ENCODE measurements around the gene BUB1B. TPM values are rescaled to one million over a fixed set of nuclear protein-coding genes. Genes with fewer than 3 reads are reported as not detected.

The BUB1B gene
- total RNA-seq, 1 experiment from 2014 or later = 92.9 TPM

- ATAC-seq = no peak
- no peak for DNase-seq (ENCODE audit: low read depth, low spot score)
- H3K79me2 ChIP-seq (ENCODE audit: insufficient read depth, low read length) = no peaks in the 10 kb centered on the region
- peaks cover 5% of the 10 kb centered on the region in 2 experiments; a peak in 2 of 4 replicates for H3K36me3 ChIP-seq (ENCODE audit: control insufficient read depth in 1 of 2, insufficient read depth in 2 of 2, low read length in 2 of 2)
- H3K4me3 ChIP-seq (replicated peaks in 1 of 2; ENCODE audit: low read depth in 1 of 2, low read length in 2 of 2) = no peak overlapping the region
- intact Hi-C loops (cut with micrococcal nuclease) = no loop called here
- H2AFZ ChIP-seq (ENCODE audit: low read depth, low read length, poor library complexity, severe bottlenecking) = no peak overlapping the region
- ChIA-PET POLR2A (interaction anchor here (1.2 kb wide), 1 partner anchor 10 kb away, joined by 3 read pairs; the partner anchor contains the start of gene PAK6), RAD21 (ENCODE audit: low non-redundant PET in 1 of 2, low total read pairs in 2 of 2, uncharacterized antibody in 2 of 2, unreplicated experiment in 2 of 2) (no interaction called here), CTCF (interaction anchor here (1.3 kb wide), 1 partner anchor 14 kb away, joined by 3 read pairs; no protein-coding TSS in a partner anchor)
- no peak overlapping the region for H3K27ac ChIP-seq (ENCODE audit: low read depth, low read length)
- H3K9ac ChIP-seq (ENCODE audit: low read length) = no peak overlapping the region
- TF ChIP-seq REST (IDR thresholded peaks at IDR 0.05; ENCODE audit: low read depth) = no peak
- BruUV-seq (replicated peaks) = no TSS peak
- no peaks in the 10 kb centered on the region for H3K27me3 ChIP-seq (ENCODE audit: insufficient read depth, low read length)
- H3K4me2 ChIP-seq (ENCODE audit: low read length) = no peak overlapping the region
- no peaks in the 10 kb centered on the region for H4K20me1 ChIP-seq (ENCODE audit: insufficient read depth)
- no peaks in the 10 kb centered on the region for H3K9me3 ChIP-seq (ENCODE audit: control insufficient read depth in 1 of 2, insufficient read depth in 1 of 2, low read depth in 1 of 2, low read length in 2 of 2)
- H3K4me1 ChIP-seq (ENCODE audit: control insufficient read depth in 1 of 2, insufficient read depth in 2 of 2, low read length in 2 of 2) = peaks cover 0 to 8% of the 10 kb centered on the region in 2 experiments; a peak in 1 of 4 replicates
- no peaks in the 10 kb centered on the region for H3K9me2 ChIP-seq (ENCODE audit: insufficient read depth)
Observed at GRCh38 chr15:40229316-40229715, 68.4 kb downstream of the BUB1B start.

- intact Hi-C loops (cut with micrococcal nuclease) = no loop called here
- H4K20me1 ChIP-seq (ENCODE audit: insufficient read depth) = no peaks in the 10 kb centered on the region
- ATAC-seq = no peak
- no peak overlapping the region for H3K4me3 ChIP-seq (replicated peaks in 1 of 2; ENCODE audit: low read depth in 1 of 2, low read length in 2 of 2)
- no peak overlapping the region for H2AFZ ChIP-seq (ENCODE audit: low read depth, low read length, poor library complexity, severe bottlenecking)
- H3K9me3 ChIP-seq (ENCODE audit: control insufficient read depth in 1 of 2, insufficient read depth in 1 of 2, low read depth in 1 of 2, low read length in 2 of 2) = no peaks in the 10 kb centered on the region
- H3K27me3 ChIP-seq (ENCODE audit: insufficient read depth, low read length) = no peaks in the 10 kb centered on the region
- no peak overlapping the region for H3K27ac ChIP-seq (ENCODE audit: low read depth, low read length)
- no peak overlapping the region for H3K4me2 ChIP-seq (ENCODE audit: low read length)
- H3K36me3 ChIP-seq (ENCODE audit: control insufficient read depth in 1 of 2, insufficient read depth in 2 of 2, low read length in 2 of 2) = peaks cover 0 to 5% of the 10 kb centered on the region in 2 experiments; a peak in 1 of 4 replicates
- no TSS peak for BruUV-seq (replicated peaks)
- H3K9ac ChIP-seq (ENCODE audit: low read length) = no peak overlapping the region
- no peaks in the 10 kb centered on the region for H3K79me2 ChIP-seq (ENCODE audit: insufficient read depth, low read length)
- CTCF ChIA-PET = no interaction called here
- peaks cover 0 to 15% of the 10 kb centered on the region in 2 experiments; a peak in 2 of 4 replicates for H3K4me1 ChIP-seq (ENCODE audit: control insufficient read depth in 1 of 2, insufficient read depth in 2 of 2, low read length in 2 of 2)
- POLR2A ChIA-PET = no interaction called here
- no peaks in the 10 kb centered on the region for H3K9me2 ChIP-seq (ENCODE audit: insufficient read depth)
- no peak for DNase-seq (ENCODE audit: low read depth, low spot score)
- RAD21 ChIA-PET (ENCODE audit: low non-redundant PET in 1 of 2, low total read pairs in 2 of 2, uncharacterized antibody in 2 of 2, unreplicated experiment in 2 of 2) = no interaction called here
- no peak for TF ChIP-seq FOSL1 (IDR thresholded peaks at IDR 0.05; ENCODE audit: low read depth)
- TF ChIP-seq POLR2A (IDR thresholded peaks at IDR 0.05; ENCODE audit: borderline replicate concordance, extremely low read depth, insufficient read depth, insufficient read length) = no peak
- no peak for TF ChIP-seq REST (IDR thresholded peaks at IDR 0.05; ENCODE audit: low read depth)
- no peak for TF ChIP-seq CTCF (IDR thresholded peaks at IDR 0.05 in 2 of 3, conservative IDR thresholded peaks at IDR 0.05 in 1 of 3; ENCODE audit: borderline replicate concordance in 1 of 3, insufficient read depth in 1 of 3, low read depth in 2 of 3, low read length in 2 of 3)
- no peak for TF ChIP-seq EZH2 (IDR thresholded peaks at IDR 0.05)
- no peak for TF ChIP-seq SIN3A (IDR thresholded peaks at IDR 0.05; ENCODE audit: low read depth)
- no peak for TF ChIP-seq JUND (IDR thresholded peaks at IDR 0.05)
- TF ChIP-seq ZNF274 (IDR thresholded peaks at IDR 0.05; ENCODE audit: low read depth, low read length) = no peak
- no peak for TF ChIP-seq MAX (IDR thresholded peaks at IDR 0.05)
- TF ChIP-seq ATF3 (IDR thresholded peaks at IDR 0.05) = no peak
Observed at GRCh38 chr15:40229956-40230355, 69.1 kb downstream of the BUB1B start.

All from HCT116 (cell line).